Epithelial cell of proximal tubule (primary cell): ENCODE measurements around the gene TNFAIP8L1. TPM values are rescaled to one million over a fixed set of nuclear protein-coding genes. Genes with fewer than 3 reads are reported as not detected.

Experiments used
- DNase-seq: peaks from one replicate; pipeline ENCODE4 v3.0.0-alpha.2; 2011; ENCODE audit warnings: low read depth
- H3K4me3 ChIP-seq: 2 replicates; pipeline ENCODE4 v1.5.1; 2011; ENCODE audit warnings: low read depth, mild to moderate bottlenecking, low read length
- total RNA-seq: library from RNA; depleted of rRNA; stranded (reverse); fragments of >200 nt; gene quantifications from 2 replicates; pipeline ENCODE4 v1.2.3, GENCODE V29; 2015
- TF ChIP-seq, protein P1 (sequence below): conservative IDR thresholded peaks from 2 replicates; pipeline ENCODE4 v1.5.1; 2012; ENCODE audit warnings: low read depth, mild to moderate bottlenecking, low read length

TNFAIP8L1 gene
- total RNA-seq, 1 donor from 2014 or later = 6.7 TPM

- H3K4me3 ChIP-seq = no peak overlapping the region
- DNase-seq = no peak
- TF ChIP-seq, protein P1, sequence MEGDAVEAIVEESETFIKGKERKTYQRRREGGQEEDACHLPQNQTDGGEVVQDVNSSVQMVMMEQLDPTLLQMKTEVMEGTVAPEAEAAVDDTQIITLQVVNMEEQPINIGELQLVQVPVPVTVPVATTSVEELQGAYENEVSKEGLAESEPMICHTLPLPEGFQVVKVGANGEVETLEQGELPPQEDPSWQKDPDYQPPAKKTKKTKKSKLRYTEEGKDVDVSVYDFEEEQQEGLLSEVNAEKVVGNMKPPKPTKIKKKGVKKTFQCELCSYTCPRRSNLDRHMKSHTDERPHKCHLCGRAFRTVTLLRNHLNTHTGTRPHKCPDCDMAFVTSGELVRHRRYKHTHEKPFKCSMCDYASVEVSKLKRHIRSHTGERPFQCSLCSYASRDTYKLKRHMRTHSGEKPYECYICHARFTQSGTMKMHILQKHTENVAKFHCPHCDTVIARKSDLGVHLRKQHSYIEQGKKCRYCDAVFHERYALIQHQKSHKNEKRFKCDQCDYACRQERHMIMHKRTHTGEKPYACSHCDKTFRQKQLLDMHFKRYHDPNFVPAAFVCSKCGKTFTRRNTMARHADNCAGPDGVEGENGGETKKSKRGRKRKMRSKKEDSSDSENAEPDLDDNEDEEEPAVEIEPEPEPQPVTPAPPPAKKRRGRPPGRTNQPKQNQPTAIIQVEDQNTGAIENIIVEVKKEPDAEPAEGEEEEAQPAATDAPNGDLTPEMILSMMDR = no peak
Observed at GRCh38 chr19:4701557-4701956, 62.2 kb downstream of the TNFAIP8L1 start.

- TF ChIP-seq, protein P1 = no peak
- no peak overlapping the region for H3K4me3 ChIP-seq
- no peak for DNase-seq
Observed at GRCh38 chr19:4702764-4703163, 63.4 kb downstream of the TNFAIP8L1 start.

DNA sequence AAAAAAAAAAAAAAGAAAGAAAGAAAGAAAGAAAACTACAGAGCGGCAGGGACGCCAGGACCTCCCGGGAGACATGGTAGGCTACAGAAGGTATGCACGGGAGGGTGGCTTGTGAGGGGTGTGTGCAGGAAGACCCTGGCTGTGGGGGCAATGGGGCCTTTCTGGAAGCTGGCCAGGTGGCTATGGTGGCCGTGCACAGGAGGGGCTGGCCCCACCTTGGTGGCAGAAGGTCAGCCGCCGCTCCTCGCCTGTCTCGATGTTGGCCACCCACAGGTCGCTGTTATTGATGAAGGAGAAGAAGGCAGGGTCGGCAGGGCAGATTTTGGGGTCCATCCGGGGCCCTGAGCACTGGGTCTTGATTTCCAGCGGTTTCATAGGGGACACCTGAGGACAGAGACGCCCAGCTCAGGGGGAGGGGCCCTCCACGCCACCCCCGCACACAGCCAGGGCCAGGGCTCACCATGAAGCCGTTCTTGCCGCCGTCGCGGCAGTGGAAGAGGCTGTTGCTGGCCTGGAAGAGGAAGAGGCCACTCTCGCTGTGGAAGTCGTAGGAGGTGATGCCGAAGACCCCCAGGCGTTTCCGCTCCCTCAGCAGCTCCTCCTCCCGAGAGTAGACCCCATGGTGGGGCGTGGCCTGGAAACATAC is 64.5 kb downstream of the TNFAIP8L1 start:
- H3K4me3 ChIP-seq = no peak overlapping the region
- TF ChIP-seq, protein P1 = no peak
- DNase-seq = no peak

DNA sequence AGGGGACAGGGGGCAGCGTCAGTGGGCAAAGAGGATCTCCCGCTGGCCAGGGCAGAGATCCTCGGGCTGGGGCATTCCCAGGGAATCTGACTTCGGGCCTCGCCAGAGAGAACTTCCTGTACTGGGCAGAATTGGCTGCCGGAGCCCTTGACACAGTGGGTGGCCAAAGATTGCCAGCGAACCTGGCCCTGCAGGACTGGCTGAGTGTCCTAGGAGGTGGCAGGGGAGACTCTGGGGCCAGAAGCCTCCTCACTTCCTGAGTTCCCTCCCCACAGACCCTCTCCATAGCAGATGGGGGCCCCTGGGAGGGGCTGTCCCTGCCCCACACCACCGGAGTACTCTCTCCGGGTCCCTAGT is 65.0 kb downstream of the TNFAIP8L1 start:
- TF ChIP-seq, protein P1 = no peak
- DNase-seq = no peak
- H3K4me3 ChIP-seq = no peak overlapping the region

Other genes starting within 250 kb of the TNFAIP8L1 start
- gene SH3GL1, start 239.0 kb upstream of the TNFAIP8L1 start, total RNA-seq = 66.5 and 109 TPM in 2 replicates
- 36.7 and 50.2 TPM in 2 replicates for gene CHAF1A, start 236.9 kb upstream of the TNFAIP8L1 start, total RNA-seq
- gene UBXN6, start 181.7 kb upstream of the TNFAIP8L1 start, total RNA-seq = 40.9 and 62.4 TPM in 2 replicates
- 91.8 and 93.8 TPM in 2 replicates for gene HDGFL2, start 167.2 kb upstream of the TNFAIP8L1 start, total RNA-seq
- not detected in 2 replicates for gene PLIN4, start 121.0 kb upstream of the TNFAIP8L1 start, total RNA-seq
- 0.06 TPM in 1 of 2 replicates, not detected in the other for gene PLIN5, start 104.3 kb upstream of the TNFAIP8L1 start, total RNA-seq
- 0.35 TPM in 1 of 2 replicates, not detected in the other for gene LRG1, start 99.5 kb upstream of the TNFAIP8L1 start, total RNA-seq
- 0.65 TPM in 1 of 2 replicates, not detected in the other for gene SEMA6B, start 79.8 kb upstream of the TNFAIP8L1 start, total RNA-seq
- 83.0 and 126 TPM in 2 replicates for gene MYDGF, start 30.8 kb downstream of the TNFAIP8L1 start, total RNA-seq
- 85.3 and 127 TPM in 2 replicates for gene DPP9, start 84.3 kb downstream of the TNFAIP8L1 start, total RNA-seq
- 10.4 and 16.3 TPM in 2 replicates for gene FEM1A, start 152.2 kb downstream of the TNFAIP8L1 start, total RNA-seq
- gene TICAM1, start 192.2 kb downstream of the TNFAIP8L1 start, total RNA-seq = 6.0 and 7.4 TPM in 2 replicates
- gene PLIN3, start 228.2 kb downstream of the TNFAIP8L1 start, total RNA-seq = 151 and 178 TPM in 2 replicates